IMR-90 (cell line): ENCODE results near the gene FGFR4. TPM values are rescaled to one million over a fixed set of nuclear protein-coding genes. Genes with fewer than 3 reads are reported as not detected.

ENCODE experiments used
- ATAC-seq: fragments of 200-7000 bp; cut with Tn5 transposase; 2 replicates; pipeline ENCODE4 v1.9.1; 2020; ENCODE audit warnings: low read depth, mild to moderate bottlenecking, moderate library complexity
- BruUV-seq: library from RNA; stranded (reverse); fragments of 400-500 nt; replicated peaks from 2 replicates; lab custom pipeline; 2021; lab: Mats Ljungman, UMichigan
- CTCF ChIA-PET: fragments of 300-600 bp; formaldehyde crosslinking; extraction: SDS; loops from one replicate; lab custom pipeline; 2021; ENCODE audit warnings: antibody characterized with exemption; lab: Yijun Ruan, JAX
- POLR2A ChIA-PET: fragments of 300-600 bp; sonication (Branson Sonifier 250); formaldehyde crosslinking; loops from one replicate; lab custom pipeline; 2022; ENCODE audit warnings: antibody characterized with exemption; ENCODE audit not compliant: unreplicated experiment; lab: Charles Lee
- DNase-seq: peaks from one replicate; pipeline ENCODE4 v3.0.0; 2013
- H2AFZ ChIP-seq: replicated peaks from 2 replicates; pipeline ENCODE3; 2013; ENCODE audit warnings: low read length, mild to moderate bottlenecking; ENCODE audit not compliant: poor library complexity
- H2AK5ac ChIP-seq: 2 replicates; pipeline ENCODE4 v1.6.1; 2013; ENCODE audit warnings: low read depth, low read length, inconsistent platforms
- H2AK9ac ChIP-seq: replicated peaks from 2 replicates; pipeline ENCODE3; 2013; ENCODE audit warnings: mild to moderate bottlenecking, low read depth, low read length, moderate library complexity; ENCODE audit not compliant: poor library complexity
- H2BK120ac ChIP-seq: 2 replicates; pipeline ENCODE4 v1.6.1; 2013; ENCODE audit warnings: low read depth, low read length, inconsistent platforms
- H2BK15ac ChIP-seq: 3 replicates; pipeline ENCODE4 v1.6.1; 2013; ENCODE audit warnings: low read depth, low read length, inconsistent platforms
- H2BK20ac ChIP-seq: 2 replicates; pipeline ENCODE4 v1.6.1; 2013; ENCODE audit warnings: low read depth, mild to moderate bottlenecking, inconsistent platforms, low read length, moderate library complexity
- H2BK5ac ChIP-seq: 2 replicates; pipeline ENCODE4 v1.6.1; 2013; ENCODE audit warnings: mild to moderate bottlenecking, low read depth, low read length, inconsistent platforms; ENCODE audit not compliant: poor library complexity, severe bottlenecking
- H3K14ac ChIP-seq: replicated peaks from 2 replicates; pipeline ENCODE4 v1.6.1; 2013; ENCODE audit warnings: low read depth, low read length, inconsistent platforms
- H3K18ac ChIP-seq: 2 replicates; pipeline ENCODE4 v1.6.1; 2013; ENCODE audit warnings: low read depth, low read length, control low read depth
- H3K23ac ChIP-seq: 2 replicates; pipeline ENCODE4 v1.6.1; 2013; ENCODE audit warnings: low read depth, low read length, inconsistent platforms
- H3K27ac ChIP-seq: 2 replicates; pipeline ENCODE4 v1.5.1; 2013; ENCODE audit warnings: mild to moderate bottlenecking, control low read depth, low read length; ENCODE audit not compliant: insufficient read depth
- H3K27me3 ChIP-seq: 2 replicates; pipeline ENCODE4 v1.6.1; 2013; ENCODE audit warnings: low read length; ENCODE audit not compliant: control insufficient read depth, insufficient read depth
- H3K36me3 ChIP-seq: 2 replicates; pipeline ENCODE4 v1.6.1; 2013; ENCODE audit warnings: low read length, mixed read lengths; ENCODE audit not compliant: control insufficient read depth, insufficient read depth
- H3K4ac ChIP-seq: 2 replicates; pipeline ENCODE4 v1.6.1; 2013; ENCODE audit warnings: low read depth, low read length, inconsistent platforms
- H3K4me1 ChIP-seq: 2 replicates; pipeline ENCODE4 v1.6.1; 2013; ENCODE audit warnings: low read length, mixed read lengths; ENCODE audit not compliant: control insufficient read depth, insufficient read depth
- H3K4me2 ChIP-seq: 2 replicates; pipeline ENCODE4 v1.6.1; 2013; ENCODE audit warnings: low read depth, mild to moderate bottlenecking, control low read depth, low read length, moderate library complexity
- H3K4me3 ChIP-seq: 2 replicates; pipeline ENCODE4 v1.5.1; 2013; ENCODE audit warnings: low read depth, mild to moderate bottlenecking, control low read depth, low read length, moderate library complexity; ENCODE audit not compliant: insufficient read depth
- H3K56ac ChIP-seq: 2 replicates; pipeline ENCODE4 v1.6.1; 2013; ENCODE audit warnings: low read length, inconsistent platforms; ENCODE audit not compliant: insufficient read depth; ENCODE audit errors: extremely low read depth
- H3K79me1 ChIP-seq, 2 experiments: 2 replicates each; pipeline ENCODE4 v1.6.1; 2013; ENCODE audit warnings: low read length in 2 of 2, inconsistent platforms in 1 of 2, low read depth in 1 of 2
- H3K9ac ChIP-seq: 2 replicates; pipeline ENCODE4 v1.6.1; 2013; ENCODE audit warnings: low read depth, low read length, control low read depth
- H3K9me1 ChIP-seq: 2 replicates; pipeline ENCODE4 v1.6.1; 2013; ENCODE audit warnings: low read length, inconsistent platforms; ENCODE audit not compliant: insufficient read depth
- H3K9me3 ChIP-seq: 2 replicates; pipeline ENCODE4 v1.6.1; 2013; ENCODE audit warnings: low read length; ENCODE audit not compliant: control insufficient read depth, insufficient read depth
- H4K20me1 ChIP-seq: 2 replicates; pipeline ENCODE4 v1.6.1; 2013; ENCODE audit warnings: low read length, inconsistent platforms; ENCODE audit not compliant: insufficient read depth
- H4K5ac ChIP-seq: 2 replicates; pipeline ENCODE4 v1.6.1; 2013; ENCODE audit warnings: mild to moderate bottlenecking, low read depth, low read length, control low read depth
- H4K8ac ChIP-seq, 2 experiments: 2 replicates each; pipeline ENCODE4 v1.6.1; 2013; ENCODE audit warnings: low read depth in 2 of 2, low read length in 2 of 2, control low read depth in 1 of 2, inconsistent platforms in 1 of 2
- H4K91ac ChIP-seq: 2 replicates; pipeline ENCODE4 v1.6.1; 2013; ENCODE audit warnings: low read depth, low read length, inconsistent platforms; ENCODE audit not compliant: insufficient read depth
- BHLHE40 ChIP-seq: fragments of 150-350 bp; IDR thresholded peaks from 2 replicates; pipeline ENCODE4 v1.6.1; 2016; ENCODE audit warnings: mild to moderate bottlenecking, low read depth, low read length
- CEBPB ChIP-seq: IDR thresholded peaks from 2 replicates; pipeline ENCODE4 v1.6.1; 2012; ENCODE audit warnings: low read depth, low read length, improper control_type of control experiment
- CHD1 ChIP-seq: IDR thresholded peaks from 2 replicates; pipeline ENCODE4 v1.6.1; 2012; ENCODE audit warnings: low read depth, low read length, improper control_type of control experiment
- CTCF ChIP-seq: conservative IDR thresholded peaks from 2 replicates; pipeline ENCODE4 v1.5.1; 2012; ENCODE audit warnings: mild to moderate bottlenecking, low read depth, low read length, improper control_type of control experiment
- ELK1 ChIP-seq: fragments of 150-350 bp; IDR thresholded peaks from 2 replicates; pipeline ENCODE4 v1.6.1; 2016; ENCODE audit warnings: low read depth, mild to moderate bottlenecking, low read length, moderate library complexity, borderline replicate concordance
- FOS ChIP-seq: fragments of 150-350 bp; IDR thresholded peaks from 2 replicates; pipeline ENCODE4 v1.6.1; 2016; ENCODE audit warnings: low read depth, low read length
- MAFK ChIP-seq: IDR thresholded peaks from 2 replicates; pipeline ENCODE4 v1.6.1; 2012; ENCODE audit warnings: low read depth, low read length, improper control_type of control experiment
- MXI1 ChIP-seq: IDR thresholded peaks from 2 replicates; pipeline ENCODE4 v1.6.1; 2012; ENCODE audit warnings: low read depth, mild to moderate bottlenecking, low read length, moderate library complexity, borderline replicate concordance
- NFE2L2 ChIP-seq: fragments of 150-350 bp; IDR thresholded peaks from 2 replicates; pipeline ENCODE4 v1.6.1; 2016; ENCODE audit warnings: low read depth, mild to moderate bottlenecking, low read length
- POLR2A ChIP-seq: IDR thresholded peaks from 2 replicates; pipeline ENCODE4 v1.6.1; 2012; ENCODE audit warnings: mild to moderate bottlenecking, low read depth, low read length
- RAD21 ChIP-seq: IDR thresholded peaks from 2 replicates; pipeline ENCODE4 v1.6.1; 2012; ENCODE audit warnings: low read length, improper control_type of control experiment
- RCOR1 ChIP-seq: IDR thresholded peaks from 2 replicates; pipeline ENCODE4 v1.6.1; 2012; ENCODE audit warnings: mild to moderate bottlenecking, low read length, improper control_type of control experiment; ENCODE audit not compliant: insufficient replicate concordance
- RFX5 ChIP-seq: IDR thresholded peaks from 2 replicates; pipeline ENCODE4 v1.8.0; 2012; ENCODE audit warnings: low read depth, mild to moderate bottlenecking, low read length, moderate library complexity
- SMC3 ChIP-seq: fragments of 150-350 bp; IDR thresholded peaks from 2 replicates; pipeline ENCODE4 v1.6.1; 2016; ENCODE audit warnings: low read depth, mild to moderate bottlenecking, antibody characterized with exemption, low read length, moderate library complexity
- USF2 ChIP-seq: fragments of 150-350 bp; IDR thresholded peaks from 2 replicates; pipeline ENCODE4 v1.6.1; 2017; ENCODE audit warnings: mild to moderate bottlenecking, antibody characterized with exemption, low read length, low read depth
- WGBS, 2 experiments: methylation state at CpG; one replicate each; pipeline versions ENCODE4 v1.1.5 to v1.1.7; 2013; ENCODE audit warnings: missing lambda C conversion rate in 2 of 2; ENCODE audit not compliant: insufficient read length in 1 of 2; ENCODE audit errors: extremely low coverage in 2 of 2; 5-methylcytosine and 5-hydroxymethylcytosine counted together
- dilution Hi-C: fragments of 300-500 bp; cut with HindIII; formaldehyde crosslinking; loops from one replicate; pipeline ENCODE4 v1.14.3; 2018; ENCODE audit warnings: low sequenced_read_pairs; ENCODE audit not compliant: unreplicated experiment
- in situ Hi-C: fragments of 300-500 bp; cut with MboI; formaldehyde crosslinking; loops from 3 replicates; pipeline ENCODE4 v1.14.3; 2019; ENCODE audit warnings: low sequenced_read_pairs, inconsistent platforms, mixed read lengths
- intact Hi-C: fragments of 100-400 bp; cut with micrococcal nuclease; formaldehyde crosslinking; loops from 2 replicates; pipeline ENCODE4 v1.10.0; 2022
- polyA plus RNA-seq, 3 experiments: library from polyadenylated mRNA; depleted of rRNA; stranded (reverse); fragments of >200 nt; gene quantifications; 2 replicates each; pipeline ENCODE4 v1.2.3, GENCODE V29; 2012; ENCODE audit warnings: low replicate concordance in 1 of 3
- total RNA-seq: library from RNA; depleted of rRNA; stranded (reverse); fragments of >200 nt; gene quantifications from 2 replicates; pipeline ENCODE4 v1.2.3, GENCODE V29; 2012

Gene FGFR4
- total and polyA plus RNA-seq, 2 of the 4 experiments (the other 2 are of a cell fraction): 0.90 to 2.4 TPM

- no peak overlapping the region for H3K56ac ChIP-seq
- H4K5ac ChIP-seq: no peak overlapping the region
- no peak overlapping the region for H2BK120ac ChIP-seq
- ChIA-PET POLR2A (no interaction called here), CTCF (no interaction called here)
- TF ChIP-seq SMC3: no peak
- no peak for TF ChIP-seq CHD1
- no peak for TF ChIP-seq MXI1
- TF ChIP-seq RFX5: no peak
- TF ChIP-seq BHLHE40: no peak
- no peak for TF ChIP-seq FOS
- no peak for TF ChIP-seq NFE2L2
- no peak for TF ChIP-seq POLR2A
- TF ChIP-seq ELK1: no peak
- TF ChIP-seq MAFK: no peak
- no peak for TF ChIP-seq RAD21
- no peak for TF ChIP-seq USF2
- no peak for TF ChIP-seq CEBPB
- TF ChIP-seq RCOR1: no peak
- no peak for TF ChIP-seq CTCF
- intact Hi-C loops: no loop called here
- no peak overlapping the region for H3K18ac ChIP-seq
- H4K91ac ChIP-seq: no peak overlapping the region
- H3K27ac ChIP-seq: no peak overlapping the region
- dilution Hi-C loops: no loop called here
- H2BK20ac ChIP-seq: no peak overlapping the region
- peaks cover 8% of the 10 kb centered on the region; the same call in 1 of the 2 replicates for H3K36me3 ChIP-seq
- H4K20me1 ChIP-seq: no peaks in the 10 kb centered on the region; the same call in 1 of the 2 replicates
- H2BK15ac ChIP-seq: no peak overlapping the region
- no peak overlapping the region for H3K4me3 ChIP-seq
- no peaks in the 10 kb centered on the region for H3K9me3 ChIP-seq
- H3K27me3 ChIP-seq: no peaks in the 10 kb centered on the region
- H2BK5ac ChIP-seq: no peak overlapping the region
- no peak overlapping the region for H3K9ac ChIP-seq
- no peak overlapping the region for H3K23ac ChIP-seq
- no peak overlapping the region for H3K14ac ChIP-seq
- no peak overlapping the region for H2AFZ ChIP-seq
- 98% methylated on average over 7 of the region's 13 CpGs; no CpG with 5 or more reads in 1 of the 2 experiments for WGBS, 2 experiments
- no peak overlapping the region for H4K8ac ChIP-seq
- 0 out of 2 replicates have a peak, but pooled peaks cover 7% of the 10 kb centered on the region for H3K9me1 ChIP-seq
- peaks cover 25% of the 10 kb centered on the region for H3K4me1 ChIP-seq
- BruUV-seq: no TSS peak
- DNase-seq (no peak), ATAC-seq (no peak)
- in situ Hi-C loops: no loop called here
- H2AK9ac ChIP-seq: no peak overlapping the region
- no peak overlapping the region for H3K4me2 ChIP-seq
- H3K4ac ChIP-seq: no peak overlapping the region
- H3K79me1 ChIP-seq: no peaks in the 10 kb centered on the region
- no peak overlapping the region for H2AK5ac ChIP-seq
Measured at GRCh38 chr5:177090813-177091212, 4.1 kb downstream of the FGFR4 start.
